OCI-LY7 (cell line): ENCODE measurements around the gene FRS2.

Source experiments
- CTCF ChIP-seq: fragments of 200-600 bp; sonication (generic); conservative IDR thresholded peaks from 2 replicates; pipeline ENCODE4 v1.5.1; 2014; ENCODE audit warnings: mild to moderate bottlenecking, antibody characterized with exemption, low read length, moderate library complexity, mixed read lengths
- EZH2phosphoT487 ChIP-seq: fragments of 200-600 bp; sonication (generic); IDR thresholded peaks from 2 replicates; pipeline ENCODE4 v1.6.1; 2018; ENCODE audit warnings: low read depth, borderline replicate concordance, mild to moderate bottlenecking, mixed run types, antibody characterized with exemption, low read length, moderate library complexity, mixed read lengths

GRCh38 chr12:69475237-69475975 lies 5.2 kb downstream of the FRS2 start:
- TF ChIP-seq CTCF: no peak
- no peak for TF ChIP-seq EZH2phosphoT487
